Measurements from ENCODE around the gene KIAA1328.

- no peak for TF ChIP-seq CTCF (IDR thresholded peaks at IDR 0.05)
- no peak for TF ChIP-seq POLR2A (IDR thresholded peaks at IDR 0.05)
Measured at GRCh38 chr18:37107748-37108522, 279.0 kb downstream of the KIAA1328 start.

Measured in tibial nerve (tissue), 3 donors.